Measurements from ENCODE around the gene SBK1.
"Not testable (repeated sequence)": the region's sequence is repeated elsewhere in the genome, so short reads cannot be mapped to it uniquely, and the experiment has no call there.

Gene SBK1

DNA sequence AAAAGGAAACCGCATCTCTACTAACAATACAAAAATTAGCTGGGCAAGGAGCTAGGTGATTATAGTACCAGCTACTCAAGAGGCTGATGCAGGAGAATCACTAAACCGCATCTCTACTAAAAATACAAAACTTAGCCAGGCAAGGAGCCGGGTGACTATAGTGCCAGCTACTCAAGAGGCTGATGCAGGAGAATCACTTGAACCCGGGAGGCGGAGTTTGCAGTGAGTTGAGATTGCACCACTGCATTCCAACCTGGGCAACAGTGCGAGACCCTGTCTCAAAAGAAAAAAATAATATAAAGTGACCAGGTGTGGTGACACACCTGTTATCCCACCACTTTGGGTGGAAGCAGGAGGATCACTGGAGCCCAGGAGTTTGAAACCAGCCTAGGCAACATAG is 45.9 kb downstream of the SBK1 start:
- DNase-seq: not testable (repeated sequence)

DNA sequence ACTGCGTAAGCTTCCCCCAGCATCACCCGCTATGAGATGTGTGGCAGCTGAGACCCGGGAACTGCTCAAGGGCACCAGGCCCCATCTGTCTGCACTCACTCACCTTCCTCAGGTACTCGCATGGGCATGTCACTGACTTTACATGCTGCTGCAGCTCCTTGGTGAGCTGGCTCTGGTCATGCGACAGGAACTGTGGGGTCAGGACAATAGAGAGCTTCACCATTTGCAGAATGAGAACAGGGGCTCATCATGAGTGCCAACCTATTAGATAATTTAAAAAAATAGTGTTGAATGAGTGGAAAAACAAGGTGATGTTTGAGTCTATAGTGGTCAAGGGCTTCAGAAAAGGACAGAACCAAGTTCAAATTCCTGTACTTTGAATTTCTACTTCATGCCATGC is 70.3 kb downstream of the SBK1 start:
- DNase-seq: not testable (repeated sequence)

DNA sequence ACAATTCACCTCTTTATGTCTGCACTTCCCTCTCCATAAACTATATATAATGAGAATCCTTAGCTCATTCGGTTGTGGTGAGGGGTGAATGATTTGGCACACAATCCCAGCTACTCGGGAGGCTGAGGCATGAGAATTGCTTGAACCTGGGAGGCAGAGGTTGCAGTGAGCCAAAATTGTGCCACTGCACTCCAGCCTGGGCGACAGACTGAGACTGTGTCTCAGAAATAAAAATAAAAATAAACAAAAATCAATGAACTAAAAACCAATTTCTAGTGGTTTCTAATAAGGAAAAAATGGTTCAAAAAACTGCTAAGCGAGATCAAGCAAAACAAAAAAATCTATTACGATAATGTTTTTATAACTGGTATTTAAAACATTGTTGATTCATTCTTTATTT is 71.1 kb downstream of the SBK1 start, which contains the start of gene NPIPB6:
Gene NPIPB6 (minus strand): TSS at position 101 of the 400 bp plus-strand sequence. CDS start 686 bp downstream, outside the sequence.
- DNase-seq: not testable (repeated sequence)

DNA sequence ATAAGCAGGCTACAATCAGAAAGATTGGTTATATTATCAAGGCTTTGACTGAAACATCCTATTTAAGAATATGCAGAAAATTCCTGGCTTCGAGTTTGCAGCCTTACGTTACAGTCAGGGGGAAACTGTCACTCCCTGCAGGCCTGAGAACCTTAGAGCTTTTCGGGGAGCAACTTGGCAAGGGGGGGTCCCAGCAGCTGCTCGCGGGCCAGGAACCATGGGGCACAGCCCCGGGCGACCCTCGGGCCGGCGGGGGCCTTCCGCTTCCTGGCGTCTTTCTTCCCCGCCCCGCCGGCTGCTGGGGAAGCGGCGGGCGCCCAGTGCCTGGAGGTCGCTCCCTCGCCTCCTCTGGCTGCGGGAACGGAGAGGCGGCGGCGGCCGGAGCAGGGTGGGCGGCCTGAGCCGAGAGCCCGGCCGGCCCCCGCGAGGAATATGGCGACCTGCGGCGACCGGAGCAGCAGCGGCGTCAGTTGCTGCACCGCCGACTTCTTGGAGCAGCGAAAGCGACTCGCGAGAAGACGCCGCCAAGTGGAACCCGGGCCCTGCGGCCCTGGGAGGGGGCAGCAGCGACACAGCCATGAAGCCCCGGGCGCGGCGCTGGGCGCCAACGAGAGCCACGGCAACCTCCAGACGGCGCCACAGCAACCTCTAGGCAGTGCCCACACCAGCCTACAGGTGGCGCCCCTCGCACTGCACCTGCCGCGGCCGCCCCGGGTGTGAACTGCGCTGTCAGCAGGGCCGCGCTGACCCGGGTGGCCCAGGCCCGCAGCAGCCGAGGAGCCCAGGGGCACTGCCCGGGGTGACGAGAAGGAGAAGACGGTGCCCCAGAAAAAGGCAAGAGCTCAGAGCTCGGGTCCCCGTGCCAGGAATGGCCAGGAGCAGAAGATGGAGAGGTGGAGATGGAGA is 72.2 kb downstream of the SBK1 start:
- not testable (repeated sequence) for DNase-seq

DNA sequence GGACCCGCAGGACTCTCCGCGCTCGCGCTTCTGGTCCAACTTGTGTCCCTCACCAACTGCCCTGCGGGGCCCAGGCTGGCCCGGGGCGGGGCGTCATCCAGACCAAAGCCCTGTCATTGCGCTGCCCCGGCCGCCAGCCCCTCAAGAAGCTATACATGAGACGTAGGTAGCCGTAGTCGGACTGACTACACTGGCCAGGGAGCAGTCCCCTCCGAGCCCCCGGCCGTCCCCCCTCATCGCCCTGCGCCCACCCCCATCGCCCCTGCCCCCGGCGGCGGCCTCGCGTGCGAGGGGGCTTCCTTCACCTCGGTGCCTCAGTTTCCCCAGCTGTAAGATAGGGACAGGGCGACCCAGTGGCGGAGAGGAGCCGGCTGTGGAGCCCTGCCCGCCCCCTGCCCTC is 75.6 kb downstream of the SBK1 start:
- DNase-seq: not testable (repeated sequence)
